Fibroblast of skin of left quadriceps (primary cell): Measurements from ENCODE around the gene ARSA.
"Not testable (repeated sequence)": the region's sequence is repeated elsewhere in the genome, so short reads cannot be mapped to it uniquely, and the experiment has no call there.

ENCODE experiments used
- DNase-seq, 2 experiments: peaks; one replicate each; pipeline ENCODE4 v3.0.0-alpha.2; 2013; ENCODE audit warnings: low read depth in 2 of 2

Gene ARSA

GRCh38 chr22:50654664-50655063, 26.7 kb upstream of the ARSA start:
- not testable (repeated sequence) for DNase-seq

DNA sequence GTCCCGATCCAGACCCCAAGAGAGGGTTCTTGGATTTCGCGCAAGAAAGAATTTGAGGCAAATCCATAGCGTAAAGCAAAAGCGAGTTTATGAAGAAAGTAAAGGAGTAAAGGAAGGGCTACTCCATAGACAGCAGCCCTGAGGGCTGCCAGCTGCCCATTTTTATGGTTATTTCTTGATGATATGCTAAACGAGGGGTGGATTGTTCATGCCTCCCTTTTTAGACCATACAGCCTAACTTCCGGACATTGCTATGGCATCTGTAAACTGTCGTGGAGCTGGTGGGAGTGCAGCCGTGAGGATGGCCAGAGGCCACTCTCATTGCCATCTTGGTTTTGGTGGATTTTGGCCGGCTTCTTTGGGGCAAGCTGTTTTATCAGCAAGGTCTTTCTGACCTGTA, 25.3 kb upstream of the ARSA start:
- DNase-seq, result no peak

DNA sequence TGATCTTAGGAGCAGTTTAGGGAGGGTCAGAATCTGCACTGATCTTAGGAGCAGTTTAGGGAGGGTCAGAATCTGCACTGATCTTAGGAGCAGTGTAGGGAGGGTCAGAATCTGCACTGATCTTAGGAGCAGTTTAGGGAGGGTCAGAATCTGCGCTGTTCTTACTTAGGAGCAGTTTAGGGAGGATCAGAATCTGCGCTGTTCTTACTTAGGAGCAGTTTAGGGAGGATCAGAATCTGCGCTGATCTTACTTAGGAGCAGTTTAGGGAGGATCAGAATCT, 15.8 kb upstream of the ARSA start:
- not testable (repeated sequence) for DNase-seq

GRCh38 chr22:50643021-50643820, 15.3 kb upstream of the ARSA start:
- DNase-seq, result not testable (repeated sequence)

GRCh38 chr22:50641696-50642607, 14.0 kb upstream of the ARSA start:
- DNase-seq, result no peak

GRCh38 chr22:50640857-50641647, 13.1 kb upstream of the ARSA start:
- no peak for DNase-seq

DNA sequence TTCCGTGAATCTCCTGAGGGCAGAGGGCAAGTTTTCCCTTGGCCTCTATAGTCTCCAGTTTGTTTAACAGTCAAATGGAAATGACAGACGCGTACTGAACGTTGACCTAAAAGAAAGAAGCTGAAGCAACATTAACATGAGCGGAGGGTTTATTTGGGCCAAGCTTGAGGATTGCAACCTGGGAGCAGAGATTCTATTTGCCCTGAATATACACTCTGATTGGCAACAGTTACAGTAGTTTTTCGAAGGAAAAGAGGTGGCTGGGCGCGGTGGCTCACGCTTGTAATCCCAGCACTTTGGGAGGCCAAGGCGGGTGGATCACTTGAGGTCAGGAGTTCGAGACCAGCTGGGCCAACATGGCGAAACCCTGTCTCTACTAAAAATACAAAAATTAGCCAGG, 12.3 kb upstream of the ARSA start:
- DNase-seq, result not testable (repeated sequence)

DNA sequence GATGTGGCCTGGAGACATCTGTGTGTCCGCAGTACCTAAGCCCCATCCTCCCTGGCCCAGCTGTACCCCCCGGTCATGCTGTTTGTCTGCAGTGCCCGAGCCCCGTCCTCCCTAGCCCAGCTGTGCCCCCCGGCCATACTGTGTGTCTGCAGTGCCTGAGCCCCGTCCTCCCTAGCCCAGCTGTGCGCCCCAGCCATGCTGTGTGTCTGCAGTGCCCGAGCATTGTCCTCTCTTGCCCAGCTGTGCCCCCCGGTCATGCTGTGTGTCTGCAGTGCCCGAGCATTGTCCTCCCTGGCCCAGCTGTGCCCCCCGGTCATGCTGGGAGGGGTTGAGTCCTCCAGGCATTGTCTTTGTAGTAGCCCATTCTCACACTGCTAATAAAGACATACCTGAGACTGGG, 7.6 kb upstream of the ARSA start:
- DNase-seq, result no peak

GRCh38 chr22:50633771-50634170, 5.8 kb upstream of the ARSA start:
- DNase-seq, result no peak

DNA sequence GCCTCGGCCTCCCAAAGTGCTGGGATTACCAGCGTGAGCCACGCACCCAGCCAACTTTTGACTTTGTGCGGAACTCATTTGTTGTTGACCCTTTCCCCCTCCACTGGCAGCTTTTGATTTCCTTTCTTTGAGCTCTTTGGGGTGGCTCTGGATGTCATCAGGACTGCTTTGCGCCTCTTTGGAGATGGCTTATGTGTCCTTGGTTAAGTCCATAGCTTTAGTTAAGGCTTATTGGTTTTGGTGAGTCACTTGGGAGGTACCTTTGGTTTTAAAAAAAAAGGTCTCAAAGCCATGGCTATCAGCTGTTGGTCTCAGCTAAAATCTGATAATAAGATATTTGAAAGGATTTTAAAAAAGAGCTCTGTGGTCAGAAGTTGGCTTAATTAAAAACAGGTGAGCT, 5.1 kb upstream of the ARSA start:
- no peak for DNase-seq

GRCh38 chr22:50630376-50630775, 2.4 kb upstream of the ARSA start:
- no peak for DNase-seq

DNA sequence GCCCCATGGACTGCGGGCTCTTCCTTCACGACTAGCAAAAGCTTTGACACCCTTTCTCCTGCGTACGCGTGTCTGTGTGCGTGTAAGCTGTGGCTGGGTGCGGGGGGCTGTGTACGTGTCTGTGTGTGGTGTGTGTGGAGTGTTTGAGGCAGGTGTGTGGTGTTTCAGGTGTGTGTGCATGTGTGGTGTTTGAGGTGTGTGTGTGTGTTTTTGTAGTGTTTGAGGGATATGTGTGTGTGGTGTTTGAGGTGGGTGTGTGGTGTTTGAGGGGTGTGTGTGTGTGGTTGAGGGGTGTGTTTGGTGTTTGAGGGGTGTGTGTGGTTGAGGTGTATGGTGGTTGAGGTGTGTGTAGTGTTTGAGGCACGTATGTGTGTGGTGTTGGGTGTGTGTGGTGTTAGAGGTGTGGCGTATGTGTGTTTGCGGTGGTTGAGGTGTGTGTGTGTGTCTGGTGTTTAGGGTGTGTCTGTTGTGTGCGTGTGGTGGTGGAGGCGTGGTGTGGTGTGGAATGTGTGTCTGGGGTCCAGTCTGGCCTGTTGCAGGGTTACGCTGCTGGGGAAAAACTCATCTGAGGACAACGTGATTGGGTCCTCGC, 687 bp upstream of the ARSA start:
- no peak for DNase-seq

- no peak for DNase-seq
Observed at GRCh38 chr22:50626850-50627641, 906 bp downstream of the ARSA start.

GRCh38 chr22:50626314-50626849, 1.6 kb downstream of the ARSA start:
- no peak for DNase-seq

- no peak for DNase-seq
Observed at GRCh38 chr22:50625568-50626313, 2.2 kb downstream of the ARSA start.

- DNase-seq, result no peak
Observed at GRCh38 chr22:50625131-50625567, 2.8 kb downstream of the ARSA start.

DNA sequence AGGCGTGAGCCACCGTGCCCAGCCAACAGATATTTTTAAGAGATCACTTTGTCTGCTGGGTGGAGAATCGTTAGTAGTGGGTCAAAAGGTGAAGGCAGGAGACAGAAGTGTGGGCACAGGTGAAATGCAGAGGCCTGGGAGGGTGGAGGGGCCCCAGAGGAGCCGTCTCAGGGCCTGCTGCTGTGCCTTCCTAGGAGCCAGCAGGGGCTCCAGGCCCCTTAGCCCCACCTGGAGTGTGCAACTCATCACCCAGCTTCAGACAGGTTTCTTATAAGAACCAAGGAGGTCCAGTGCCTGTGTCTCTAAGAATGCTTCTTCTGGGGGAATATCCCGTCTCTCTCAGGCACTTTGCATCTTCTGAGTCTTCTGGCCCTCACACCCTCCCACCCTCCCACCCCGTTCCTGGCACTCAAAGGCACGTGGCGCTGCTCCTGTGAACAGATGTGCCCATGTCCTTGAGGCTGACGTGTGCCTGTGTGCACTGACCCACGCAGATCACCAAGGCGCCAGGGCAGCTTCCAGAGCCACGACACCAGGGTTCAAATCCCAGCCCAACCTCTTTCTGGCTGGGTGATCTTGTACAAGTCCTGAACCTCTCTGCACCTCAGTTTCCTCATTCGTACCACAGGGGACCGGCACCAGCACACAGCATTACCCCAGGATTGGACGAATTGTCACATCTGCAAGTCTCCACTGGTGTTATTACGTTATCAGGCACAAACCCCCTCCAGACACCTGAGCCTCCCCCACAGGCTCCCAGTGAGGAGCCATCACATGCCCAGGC, 3.4 kb downstream of the ARSA start:
- DNase-seq, result no peak

GRCh38 chr22:50622723-50623327, 5.1 kb downstream of the ARSA start:
- no peak for DNase-seq
